Erythroblast (primary cell): Measurements from ENCODE around the gene WDFY2.

Experiments
- GATA1 ChIP-seq: IDR thresholded peaks from 2 replicates; pipeline ENCODE4 v1.6.1; 2011; ENCODE audit warnings: low read depth, mild to moderate bottlenecking, control low read depth, low read length, moderate library complexity
- POLR2A ChIP-seq: IDR thresholded peaks from 2 replicates; pipeline ENCODE4 v1.6.1; 2011; ENCODE audit warnings: mild to moderate bottlenecking, low read length

DNA sequence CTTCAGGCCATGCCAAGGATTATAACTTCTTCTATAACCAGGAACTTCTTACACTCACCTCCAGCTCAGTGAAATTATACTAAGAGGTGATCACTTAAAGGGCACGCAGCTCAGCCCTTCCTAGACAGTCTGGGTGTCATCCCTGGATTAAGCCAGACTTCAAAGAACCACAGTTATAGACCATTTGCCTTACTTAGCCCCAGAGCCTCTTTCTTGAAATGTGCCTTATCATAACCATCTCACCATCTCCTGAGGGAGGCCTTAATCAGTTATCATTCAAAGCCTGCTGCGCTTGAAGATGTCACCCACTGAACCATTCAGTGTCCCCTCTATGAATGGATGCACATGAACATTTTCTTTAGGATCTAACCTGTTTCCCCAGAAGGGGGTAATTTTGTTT lies 229.8 kb downstream of the WDFY2 start:
- no peak for TF ChIP-seq POLR2A
- no peak for TF ChIP-seq GATA1
